ENCODE measurements around the gene DDIT4. TPM values are rescaled to one million over a fixed set of nuclear protein-coding genes. Genes with fewer than 3 reads are reported as not detected.
A peak's percentile ranks its signal among the peaks of the same experiment; 100 is the strongest.

DDIT4 gene
- total and polyA plus RNA-seq, 2 experiments from 2014 or later: 114 to 136 TPM

DNA sequence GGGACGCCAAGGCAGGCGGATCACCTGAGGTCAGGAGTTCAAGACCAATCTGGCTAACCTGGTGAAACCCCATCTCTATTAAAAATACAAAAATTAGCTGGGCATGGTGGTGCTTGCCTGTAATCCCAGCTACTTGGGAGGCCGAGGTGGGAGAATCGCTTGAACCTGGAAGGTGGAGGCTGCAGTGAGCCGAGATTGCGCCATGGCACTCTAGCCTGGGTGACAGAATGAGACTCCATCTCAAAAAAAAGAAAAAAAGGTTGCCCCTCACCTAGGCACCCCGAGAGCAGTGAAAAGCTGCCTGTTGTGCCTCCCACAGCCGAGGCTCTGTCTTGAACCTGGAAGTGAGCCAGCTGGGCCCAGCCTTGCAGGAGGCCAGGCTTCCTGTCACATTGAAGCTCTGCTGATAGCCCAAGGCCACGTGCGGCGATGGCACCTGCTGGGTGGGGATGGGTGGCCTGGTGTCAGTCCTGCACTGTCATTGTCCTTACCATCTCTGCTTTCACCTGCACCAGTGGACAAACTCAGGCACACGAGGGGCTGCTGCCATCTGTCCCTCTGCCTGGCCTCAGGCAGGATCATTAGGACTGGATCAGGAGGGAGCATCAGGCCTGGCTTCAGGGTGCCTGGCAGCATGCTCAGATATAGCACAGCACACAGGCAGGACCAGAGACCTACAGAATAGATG, 43.2 kb downstream of the DDIT4 start (continued):
- TF ChIP-seq JUNB (IDR thresholded peaks at IDR 0.05; ENCODE audit: unreplicated experiment) (no peak), EZH2 (IDR thresholded peaks at IDR 0.05; ENCODE audit: low read depth, unreplicated experiment) (no peak)
- TF ChIP-seq, protein P1, sequence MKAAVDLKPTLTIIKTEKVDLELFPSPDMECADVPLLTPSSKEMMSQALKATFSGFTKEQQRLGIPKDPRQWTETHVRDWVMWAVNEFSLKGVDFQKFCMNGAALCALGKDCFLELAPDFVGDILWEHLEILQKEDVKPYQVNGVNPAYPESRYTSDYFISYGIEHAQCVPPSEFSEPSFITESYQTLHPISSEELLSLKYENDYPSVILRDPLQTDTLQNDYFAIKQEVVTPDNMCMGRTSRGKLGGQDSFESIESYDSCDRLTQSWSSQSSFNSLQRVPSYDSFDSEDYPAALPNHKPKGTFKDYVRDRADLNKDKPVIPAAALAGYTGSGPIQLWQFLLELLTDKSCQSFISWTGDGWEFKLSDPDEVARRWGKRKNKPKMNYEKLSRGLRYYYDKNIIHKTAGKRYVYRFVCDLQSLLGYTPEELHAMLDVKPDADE (IDR thresholded peaks at IDR 0.05): no peak

DNA sequence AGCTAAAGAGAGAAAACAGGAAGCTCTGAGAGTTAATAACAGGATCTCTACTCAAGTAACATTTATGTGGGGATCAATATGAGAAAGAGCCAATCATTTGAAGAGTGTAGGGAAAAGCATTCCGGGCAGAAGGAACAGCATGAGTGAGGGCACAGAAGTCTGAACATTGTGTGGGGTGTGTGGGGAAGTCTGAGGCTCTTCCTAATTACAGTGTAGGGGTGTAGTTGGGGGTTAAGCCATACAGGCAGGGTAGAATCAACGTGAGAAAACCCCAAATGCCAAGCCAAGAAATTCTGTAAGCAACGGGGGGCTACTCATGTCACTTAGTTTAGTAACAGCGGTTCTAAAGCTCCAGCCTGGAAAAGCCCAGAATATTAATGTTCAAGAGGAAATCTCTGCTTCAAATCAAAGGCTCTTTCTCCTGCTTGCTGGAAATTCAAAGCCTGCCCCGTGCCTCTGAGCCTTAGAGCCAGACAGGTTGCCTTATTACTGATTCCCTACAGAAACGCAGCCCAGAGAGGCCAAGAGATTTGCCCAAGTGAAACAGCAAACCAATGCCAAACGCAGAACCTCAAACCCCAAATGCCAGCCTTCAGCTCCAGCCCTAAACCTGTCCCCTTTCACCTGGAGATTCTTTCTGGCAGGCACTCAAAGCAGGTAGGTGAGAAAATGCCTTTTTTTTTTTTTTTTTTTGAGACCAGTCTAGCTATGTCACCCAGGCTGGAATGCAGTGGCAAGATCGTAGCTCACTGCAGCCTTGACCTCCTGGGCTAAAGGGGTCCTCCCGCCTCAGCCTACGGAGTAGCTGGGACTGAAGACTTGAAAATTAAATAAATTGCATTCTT, 44.9 kb downstream of the DDIT4 start:
- H3K27ac ChIP-seq (ENCODE audit: low read depth): 0 out of 2 replicates have a peak overlapping the region, but pooled peaks have one; percentile 84
- no peaks in the 10 kb centered on the region for H3K9me2 ChIP-seq (ENCODE audit: insufficient read depth)
- H3K4me2 ChIP-seq: peak overlapping the region; percentile 87
- no peaks in the 10 kb centered on the region for H4K20me1 ChIP-seq (replicated peaks; ENCODE audit: insufficient read depth)
- no peaks in the 10 kb centered on the region for H3K79me2 ChIP-seq (replicated peaks; ENCODE audit: insufficient read depth)
- H3K4me1 ChIP-seq (ENCODE audit: insufficient read depth): peaks cover 34% of the 10 kb centered on the region
- H3K36me3 Mint-ChIP-seq (ENCODE audit: low read depth): no peaks in the 10 kb centered on the region; the same call in 2 of the 3 replicates
- peaks cover 20% of the 10 kb centered on the region for H3K27me3 Mint-ChIP-seq (ENCODE audit: insufficient read depth, low read depth, poor library complexity)
- peak overlapping the region; percentile 43 for H3K4me3 Mint-ChIP-seq
- no peaks in the 10 kb centered on the region for H3K36me3 ChIP-seq (ENCODE audit: insufficient read depth)
- H3F3A ChIP-seq (replicated peaks; ENCODE audit: low read depth): peaks cover 13% of the 10 kb centered on the region
- no peaks in the 10 kb centered on the region for H3K27me3 ChIP-seq (ENCODE audit: insufficient read depth)
- peak overlapping the region; percentile 92 for H2AFZ ChIP-seq
- no peaks in the 10 kb centered on the region; the same call in 2 of the 3 replicates for H3K9me3 Mint-ChIP-seq
- 0 out of 2 replicates have a peak overlapping the region, but pooled peaks have one; percentile 4 for H3K27ac Mint-ChIP-seq
- ATAC-seq (no peak), DNase-seq (ENCODE audit: low spot score) (no peak)
- H3K4me1 Mint-ChIP-seq: peaks cover 57% of the 10 kb centered on the region
- H3K4me3 ChIP-seq: peak overlapping the region; percentile 61
- no peak for TF ChIP-seq STAT1 (IDR thresholded peaks at IDR 0.05; ENCODE audit: unreplicated experiment)
- TF ChIP-seq JUNB (IDR thresholded peaks at IDR 0.05; ENCODE audit: unreplicated experiment): no peak
- TF ChIP-seq ZNF331 (CRISPR knock-in tag; IDR thresholded peaks at IDR 0.05; ENCODE audit: low read depth): no peak
- TF ChIP-seq, protein P2, sequence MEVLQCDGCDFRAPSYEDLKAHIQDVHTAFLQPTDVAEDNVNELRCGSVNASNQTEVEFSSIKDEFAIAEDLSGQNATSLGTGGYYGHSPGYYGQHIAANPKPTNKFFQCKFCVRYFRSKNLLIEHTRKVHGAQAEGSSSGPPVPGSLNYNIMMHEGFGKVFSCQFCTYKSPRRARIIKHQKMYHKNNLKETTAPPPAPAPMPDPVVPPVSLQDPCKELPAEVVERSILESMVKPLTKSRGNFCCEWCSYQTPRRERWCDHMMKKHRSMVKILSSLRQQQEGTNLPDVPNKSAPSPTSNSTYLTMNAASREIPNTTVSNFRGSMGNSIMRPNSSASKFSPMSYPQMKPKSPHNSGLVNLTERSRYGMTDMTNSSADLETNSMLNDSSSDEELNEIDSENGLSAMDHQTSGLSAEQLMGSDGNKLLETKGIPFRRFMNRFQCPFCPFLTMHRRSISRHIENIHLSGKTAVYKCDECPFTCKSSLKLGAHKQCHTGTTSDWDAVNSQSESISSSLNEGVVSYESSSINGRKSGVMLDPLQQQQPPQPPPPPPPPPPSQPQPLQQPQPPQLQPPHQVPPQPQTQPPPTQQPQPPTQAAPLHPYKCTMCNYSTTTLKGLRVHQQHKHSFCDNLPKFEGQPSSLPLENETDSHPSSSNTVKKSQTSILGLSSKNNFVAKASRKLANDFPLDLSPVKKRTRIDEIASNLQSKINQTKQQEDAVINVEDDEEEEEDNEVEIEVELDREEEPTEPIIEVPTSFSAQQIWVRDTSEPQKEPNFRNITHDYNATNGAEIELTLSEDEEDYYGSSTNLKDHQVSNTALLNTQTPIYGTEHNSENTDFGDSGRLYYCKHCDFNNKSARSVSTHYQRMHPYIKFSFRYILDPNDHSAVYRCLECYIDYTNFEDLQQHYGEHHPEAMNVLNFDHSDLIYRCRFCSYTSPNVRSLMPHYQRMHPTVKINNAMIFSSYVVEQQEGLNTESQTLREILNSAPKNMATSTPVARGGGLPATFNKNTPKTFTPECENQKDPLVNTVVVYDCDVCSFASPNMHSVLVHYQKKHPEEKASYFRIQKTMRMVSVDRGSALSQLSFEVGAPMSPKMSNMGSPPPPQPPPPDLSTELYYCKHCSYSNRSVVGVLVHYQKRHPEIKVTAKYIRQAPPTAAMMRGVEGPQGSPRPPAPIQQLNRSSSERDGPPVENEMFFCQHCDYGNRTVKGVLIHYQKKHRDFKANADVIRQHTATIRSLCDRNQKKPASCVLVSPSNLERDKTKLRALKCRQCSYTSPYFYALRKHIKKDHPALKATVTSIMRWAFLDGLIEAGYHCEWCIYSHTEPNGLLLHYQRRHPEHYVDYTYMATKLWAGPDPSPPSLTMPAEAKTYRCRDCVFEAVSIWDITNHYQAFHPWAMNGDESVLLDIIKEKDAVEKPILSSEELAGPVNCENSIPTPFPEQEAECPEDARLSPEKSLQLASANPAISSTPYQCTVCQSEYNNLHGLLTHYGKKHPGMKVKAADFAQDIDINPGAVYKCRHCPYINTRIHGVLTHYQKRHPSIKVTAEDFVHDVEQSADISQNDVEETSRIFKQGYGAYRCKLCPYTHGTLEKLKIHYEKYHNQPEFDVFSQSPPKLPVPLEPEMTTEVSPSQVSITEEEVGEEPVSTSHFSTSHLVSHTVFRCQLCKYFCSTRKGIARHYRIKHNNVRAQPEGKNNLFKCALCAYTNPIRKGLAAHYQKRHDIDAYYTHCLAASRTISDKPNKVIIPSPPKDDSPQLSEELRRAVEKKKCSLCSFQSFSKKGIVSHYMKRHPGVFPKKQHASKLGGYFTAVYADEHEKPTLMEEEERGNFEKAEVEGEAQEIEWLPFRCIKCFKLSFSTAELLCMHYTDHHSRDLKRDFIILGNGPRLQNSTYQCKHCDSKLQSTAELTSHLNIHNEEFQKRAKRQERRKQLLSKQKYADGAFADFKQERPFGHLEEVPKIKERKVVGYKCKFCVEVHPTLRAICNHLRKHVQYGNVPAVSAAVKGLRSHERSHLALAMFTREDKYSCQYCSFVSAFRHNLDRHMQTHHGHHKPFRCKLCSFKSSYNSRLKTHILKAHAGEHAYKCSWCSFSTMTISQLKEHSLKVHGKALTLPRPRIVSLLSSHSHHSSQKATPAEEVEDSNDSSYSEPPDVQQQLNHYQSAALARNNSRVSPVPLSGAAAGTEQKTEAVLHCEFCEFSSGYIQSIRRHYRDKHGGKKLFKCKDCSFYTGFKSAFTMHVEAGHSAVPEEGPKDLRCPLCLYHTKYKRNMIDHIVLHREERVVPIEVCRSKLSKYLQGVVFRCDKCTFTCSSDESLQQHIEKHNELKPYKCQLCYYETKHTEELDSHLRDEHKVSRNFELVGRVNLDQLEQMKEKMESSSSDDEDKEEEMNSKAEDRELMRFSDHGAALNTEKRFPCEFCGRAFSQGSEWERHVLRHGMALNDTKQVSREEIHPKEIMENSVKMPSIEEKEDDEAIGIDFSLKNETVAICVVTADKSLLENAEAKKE (CRISPR knock-in tag; IDR thresholded peaks at IDR 0.05): no peak
- TF ChIP-seq POLR2AphosphoS5 (IDR thresholded peaks at IDR 0.05; ENCODE audit: low read depth): no peak
- no peak for TF ChIP-seq EZH2phosphoT487 (IDR thresholded peaks at IDR 0.05; ENCODE audit: unreplicated experiment)
- TF ChIP-seq REST (IDR thresholded peaks at IDR 0.05; ENCODE audit: unreplicated experiment): no peak
- TF ChIP-seq, protein P3, sequence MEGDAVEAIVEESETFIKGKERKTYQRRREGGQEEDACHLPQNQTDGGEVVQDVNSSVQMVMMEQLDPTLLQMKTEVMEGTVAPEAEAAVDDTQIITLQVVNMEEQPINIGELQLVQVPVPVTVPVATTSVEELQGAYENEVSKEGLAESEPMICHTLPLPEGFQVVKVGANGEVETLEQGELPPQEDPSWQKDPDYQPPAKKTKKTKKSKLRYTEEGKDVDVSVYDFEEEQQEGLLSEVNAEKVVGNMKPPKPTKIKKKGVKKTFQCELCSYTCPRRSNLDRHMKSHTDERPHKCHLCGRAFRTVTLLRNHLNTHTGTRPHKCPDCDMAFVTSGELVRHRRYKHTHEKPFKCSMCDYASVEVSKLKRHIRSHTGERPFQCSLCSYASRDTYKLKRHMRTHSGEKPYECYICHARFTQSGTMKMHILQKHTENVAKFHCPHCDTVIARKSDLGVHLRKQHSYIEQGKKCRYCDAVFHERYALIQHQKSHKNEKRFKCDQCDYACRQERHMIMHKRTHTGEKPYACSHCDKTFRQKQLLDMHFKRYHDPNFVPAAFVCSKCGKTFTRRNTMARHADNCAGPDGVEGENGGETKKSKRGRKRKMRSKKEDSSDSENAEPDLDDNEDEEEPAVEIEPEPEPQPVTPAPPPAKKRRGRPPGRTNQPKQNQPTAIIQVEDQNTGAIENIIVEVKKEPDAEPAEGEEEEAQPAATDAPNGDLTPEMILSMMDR (conservative IDR thresholded peaks at IDR 0.05; ENCODE audit: low read depth in 2 of 2): no peak

Measured in GM23338 (cell line).